22Rv1 (cell line): ENCODE data around the gene PAAF1.

ENCODE experiments used
- H3K27ac ChIP-seq: fragments of 450-650 bp; 2 replicates; pipeline ENCODE4 v1.5.1; 2017
- CTCF ChIP-seq: fragments of 450-650 bp; IDR thresholded peaks from 2 replicates; pipeline ENCODE4 v1.5.1; 2017; ENCODE audit warnings: mild to moderate bottlenecking
- ZFX ChIP-seq: fragments of 450-650 bp; IDR thresholded peaks from 2 replicates; pipeline ENCODE4 v1.6.1; 2017; ENCODE audit warnings: antibody characterized with exemption, borderline replicate concordance

PAAF1 gene

DNA sequence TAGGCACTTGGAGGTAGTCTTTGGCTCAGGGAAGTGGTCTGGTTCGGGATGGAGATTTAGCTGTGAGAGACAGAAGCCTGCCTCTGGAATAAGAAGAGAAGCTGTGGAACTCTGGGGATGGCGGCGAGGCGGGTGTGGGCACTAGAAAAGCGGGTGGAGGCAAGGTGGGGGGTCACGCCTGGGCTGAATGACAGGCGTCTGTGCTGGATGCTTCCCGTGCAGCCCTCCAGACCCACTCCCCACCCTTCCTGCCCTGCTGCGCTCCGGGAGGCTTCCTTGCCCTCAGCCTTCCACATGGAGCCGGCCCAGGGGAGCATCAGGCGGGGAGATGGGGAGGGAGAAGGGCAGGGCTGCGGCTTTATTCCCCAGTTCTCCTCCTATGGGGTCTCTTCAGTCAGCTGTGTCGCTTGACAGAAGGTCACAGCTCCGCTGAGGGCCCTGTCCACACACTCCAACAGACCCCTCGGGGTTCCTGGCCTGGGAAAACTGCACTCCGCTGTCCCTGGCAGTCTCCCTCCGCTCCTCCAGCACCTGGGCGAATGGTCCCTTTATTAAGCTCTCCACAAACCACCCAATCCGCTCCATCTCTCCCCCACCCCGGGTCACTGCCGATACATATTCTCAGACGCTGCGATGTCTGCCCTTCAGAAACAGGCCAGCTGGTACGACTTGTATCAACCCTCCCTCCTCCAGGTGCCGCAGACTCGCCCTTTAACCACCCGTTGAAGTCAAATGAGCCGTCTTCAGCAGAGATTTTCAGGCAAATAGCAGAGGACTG is 80.3 kb downstream of the PAAF1 start:
- TF ChIP-seq ZFX (no peak), CTCF (no peak)
- H3K27ac ChIP-seq, result no peak overlapping the region

GRCh38 chr11:73957654-73958361 is 81.0 kb downstream of the PAAF1 start:
- TF ChIP-seq ZFX, result no peak
- no peak for TF ChIP-seq CTCF
- H3K27ac ChIP-seq, result no peak overlapping the region

GRCh38 chr11:73958521-73959141 is 81.8 kb downstream of the PAAF1 start:
- H3K27ac ChIP-seq, result no peak overlapping the region
- TF ChIP-seq CTCF, result no peak
- no peak for TF ChIP-seq ZFX

DNA sequence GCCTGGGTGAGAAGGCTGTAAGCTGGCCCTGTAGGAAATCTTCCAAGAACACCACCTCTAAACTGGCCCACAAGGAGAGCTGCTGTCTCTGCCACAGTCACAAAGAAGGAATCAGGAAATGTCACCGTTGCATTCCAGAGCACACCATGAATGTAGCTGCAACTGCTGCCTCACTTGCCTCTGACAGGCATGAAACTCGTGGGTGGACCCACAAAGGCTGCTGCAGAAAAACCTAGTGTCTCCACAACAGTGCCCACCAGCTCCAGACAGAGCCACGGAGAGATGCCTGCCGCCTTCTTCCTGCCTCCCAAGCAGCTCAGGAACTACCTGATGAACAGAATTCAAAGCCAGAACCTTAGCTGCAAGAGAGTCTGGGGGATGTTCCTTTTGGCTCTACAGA is 84.5 kb downstream of the PAAF1 start:
- TF ChIP-seq CTCF, result no peak
- no peak for TF ChIP-seq ZFX
- H3K27ac ChIP-seq, result no peak overlapping the region

DNA sequence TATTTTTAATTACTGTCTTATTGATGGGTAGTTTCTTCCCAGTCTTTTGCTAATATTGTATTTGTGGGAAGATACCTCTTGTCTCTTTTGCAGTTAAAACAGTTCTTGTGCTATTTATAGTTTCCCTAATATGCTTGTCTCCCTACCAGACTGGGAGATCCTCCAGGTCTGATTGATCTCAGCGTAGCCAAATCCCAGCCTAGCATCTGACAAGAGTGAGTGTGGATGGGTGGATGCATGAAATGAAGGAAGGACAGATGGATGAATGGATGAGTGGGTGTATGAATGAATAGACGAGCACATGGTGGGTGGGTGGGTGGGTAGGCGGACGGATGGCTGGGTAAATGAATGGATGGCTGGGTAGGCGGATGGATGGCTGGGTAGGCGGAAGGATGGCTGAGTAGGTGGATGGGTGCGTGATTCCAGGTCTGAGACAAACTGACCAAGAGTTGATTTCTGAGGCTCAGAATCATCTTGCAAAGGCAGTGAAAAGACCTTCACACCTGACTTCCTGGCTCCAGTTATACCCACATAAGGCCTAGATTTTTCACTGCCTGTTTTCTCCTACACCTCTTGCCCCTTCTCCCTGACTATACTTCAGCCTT is 85.4 kb downstream of the PAAF1 start:
- TF ChIP-seq ZFX (no peak), CTCF (no peak)
- H3K27ac ChIP-seq, result no peak overlapping the region

DNA sequence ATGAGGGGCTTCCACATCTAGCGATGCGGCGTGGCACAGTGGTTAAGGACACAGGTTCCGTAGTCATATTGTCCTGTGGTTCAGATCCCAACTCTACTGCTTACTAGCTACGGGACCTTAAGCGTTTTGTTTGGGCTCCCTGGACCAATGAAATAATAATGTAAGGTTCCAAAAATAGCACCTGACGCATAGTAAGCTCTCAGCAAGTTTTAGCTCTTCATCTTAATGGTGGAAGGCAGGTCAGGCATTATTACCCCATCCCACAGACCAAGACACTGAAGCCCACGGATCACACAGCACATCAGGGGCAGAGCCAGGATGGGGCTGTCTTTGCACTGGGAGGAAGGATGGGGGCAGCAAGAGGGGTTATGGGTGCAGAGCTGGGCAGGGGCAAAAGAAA is 87.1 kb downstream of the PAAF1 start:
- H3K27ac ChIP-seq, result no peak overlapping the region
- TF ChIP-seq CTCF (no peak), ZFX (no peak)
